ENCODE data around the gene ZNF268.
"Not testable (repeated sequence)": the region's sequence is repeated elsewhere in the genome, so short reads cannot be mapped to it uniquely, and the experiment has no call there.

Gene ZNF268

GRCh38 chr12:133255833-133256232 is 74.5 kb downstream of the ZNF268 start:
- not testable (repeated sequence) for DNase-seq, H3K27me3 Mint-ChIP-seq, H3K27ac Mint-ChIP-seq, ATAC-seq, H3K4me1 Mint-ChIP-seq, H3K4me3 Mint-ChIP-seq
- peaks cover 19 to 40% of the 10 kb centered on the region in 2 donors for H3K9me3 Mint-ChIP-seq

GRCh38 chr12:133256321-133256720 is 75.0 kb downstream of the ZNF268 start:
- Mint-ChIP-seq H3K27ac (no peak overlapping the region), H3K4me1 (no peaks in the 10 kb centered on the region), H3K9me3 (peaks cover 19 to 39% of the 10 kb centered on the region in 2 donors), H3K4me3 (no peak overlapping the region), H3K27me3 (no peaks in the 10 kb centered on the region)
- DNase-seq, result no peak
- no peak for ATAC-seq

GRCh38 chr12:133264173-133264572 is 82.9 kb downstream of the ZNF268 start:
- Mint-ChIP-seq H3K27me3 (no peaks in the 10 kb centered on the region), H3K4me3 (no peak overlapping the region), H3K4me1 (no peaks in the 10 kb centered on the region), H3K27ac (no peak overlapping the region), H3K9me3 (peaks cover 7 to 16% of the 10 kb centered on the region in 2 donors)
- DNase-seq (no peak), ATAC-seq (no peak)
